ENCODE data around the gene PFDN2. TPM values are rescaled to one million over a fixed set of nuclear protein-coding genes. Genes with fewer than 3 reads are reported as not detected.

Gene PFDN2
- 45.1 and 49.0 TPM in 2 replicates for total RNA-seq

GRCh38 chr1:161117759-161118581, at the start of gene PFDN2, which contains the start of gene NIT1:
PFDN2 (minus strand) TSS chr1:161118037; CDS start chr1:161118026, 11 bp downstream.
NIT1 (plus strand) TSS chr1:161118105; CDS start chr1:161118177, 72 bp downstream.

DNA sequence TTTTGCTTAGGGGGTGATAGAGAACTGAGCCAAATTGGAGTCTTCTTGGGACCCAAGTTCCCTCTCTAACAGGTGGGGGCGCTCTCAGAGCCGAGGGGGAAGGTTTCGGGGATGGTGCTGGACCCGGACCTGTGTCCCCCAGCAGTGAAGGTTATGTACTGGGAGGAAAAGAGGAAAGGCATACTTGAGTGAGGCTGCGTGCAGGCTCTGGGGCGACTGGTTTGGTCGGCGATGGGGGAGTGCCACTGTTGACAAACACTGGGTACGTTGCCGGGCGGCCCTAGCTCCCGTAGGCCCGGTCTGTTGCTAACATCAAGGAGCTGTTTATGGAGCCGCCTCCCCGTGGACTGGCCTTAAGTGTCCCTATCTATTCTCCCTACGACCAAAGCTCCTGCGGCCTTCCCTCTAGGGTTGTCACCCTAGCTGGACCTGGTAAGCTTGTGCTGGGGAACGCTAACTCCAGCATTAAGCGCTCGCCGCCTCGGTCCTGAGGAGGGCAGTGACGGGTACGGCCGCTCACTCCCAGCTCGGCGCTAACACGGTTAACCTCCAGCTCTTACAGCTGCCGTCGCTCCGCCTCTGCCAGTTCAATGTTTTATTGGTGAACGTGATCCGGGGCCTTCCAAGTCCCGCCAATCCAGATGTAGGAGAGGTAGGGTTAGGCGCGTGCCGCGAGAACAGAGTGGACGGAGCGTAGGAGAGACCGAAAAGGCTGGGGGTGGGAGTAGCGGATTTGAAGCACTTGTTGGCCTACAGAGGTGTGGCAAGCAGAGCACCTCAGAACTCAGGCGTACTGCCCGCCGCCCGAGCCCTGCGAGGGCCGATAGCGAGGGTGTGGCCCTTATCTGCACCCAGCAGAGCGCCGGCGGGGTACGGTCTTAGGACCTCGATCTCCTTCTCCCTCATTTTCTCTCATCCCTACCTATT, 48.2 kb upstream of the PFDN2 start, which contains the start of gene PPOX:
TSS of gene PPOX (plus strand) at position 685 of the 927 bp plus-strand sequence. CDS start 422 bp downstream, outside the sequence.

GRCh38 chr1:161159087-161159912, 41.5 kb upstream of the PFDN2 start, which contains the start of gene USP21:
USP21 (plus strand) TSS chr1:161159500; CDS start chr1:161160641, 1,141 bp downstream.

DNA sequence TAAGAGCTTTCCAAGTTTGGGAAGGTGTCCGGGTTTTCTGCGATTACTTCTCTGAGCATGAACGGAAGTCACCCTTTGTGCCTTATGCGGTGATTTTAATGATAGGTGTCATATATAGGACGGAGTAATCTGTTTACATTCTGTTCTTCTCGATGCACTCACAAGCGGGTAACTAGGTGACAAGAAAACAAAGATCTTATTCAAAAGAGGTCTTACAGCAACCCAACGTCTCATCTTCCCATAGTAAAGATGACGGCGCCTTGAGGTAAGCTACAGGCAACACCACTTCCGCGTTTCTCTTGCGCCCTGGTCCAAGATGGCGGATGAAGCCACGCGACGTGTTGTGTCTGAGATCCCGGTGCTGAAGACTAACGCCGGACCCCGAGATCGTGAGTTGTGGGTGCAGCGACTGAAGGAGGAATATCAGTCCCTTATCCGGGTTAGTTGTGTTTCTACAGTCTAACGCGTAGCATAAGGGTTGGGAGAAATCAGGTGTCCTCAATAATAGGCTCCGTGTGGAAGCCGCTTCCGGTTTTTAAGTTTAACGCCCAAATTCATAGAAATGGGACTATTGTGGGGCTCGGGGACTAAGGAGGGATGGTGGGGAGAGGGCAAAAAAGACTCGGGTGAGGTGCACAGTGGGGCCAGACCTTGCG, 36.0 kb upstream of the PFDN2 start, which contains the start of gene UFC1:
TSS of gene UFC1 (plus strand) at position 297 of the 656 bp plus-strand sequence. CDS start at position 317, 20 bp downstream.

GRCh38 chr1:161132410-161133219, 14.8 kb upstream of the PFDN2 start, which contains the start of gene DEDD:
DEDD (minus strand) TSS chr1:161132667; CDS start chr1:161124462, 8,205 bp downstream.

GRCh38 chr1:161098210-161099068, 19.4 kb downstream of the PFDN2 start, which contains the start of gene KLHDC9:
KLHDC9 (plus strand) TSS chr1:161098361; CDS start chr1:161098536, 175 bp downstream.

GRCh38 chr1:161089251-161089924, 28.4 kb downstream of the PFDN2 start, which contains the start of gene NECTIN4:
NECTIN4 (minus strand) TSS chr1:161089558; CDS start chr1:161089296, 262 bp downstream.

GRCh38 chr1:161069731-161070270, 48.0 kb downstream of the PFDN2 start, which contains the start of gene ARHGAP30:
ARHGAP30 (minus strand) TSS chr1:161069891; CDS start chr1:161069624, 267 bp downstream.

Other genes starting within 250 kb of the PFDN2 start
- gene ITLN1, start 232.9 kb downstream of the PFDN2 start, total RNA-seq = not detected in 2 replicates
- not detected in 2 replicates for gene ITLN2, start 163.2 kb downstream of the PFDN2 start, total RNA-seq
- 21.2 and 23.2 TPM in 2 replicates for gene F11R, start 96.9 kb downstream of the PFDN2 start, total RNA-seq
- 10.7 and 17.8 TPM in 2 replicates for gene TSTD1, start 79.1 kb downstream of the PFDN2 start, total RNA-seq
- gene USF1, start 72.1 kb downstream of the PFDN2 start, total RNA-seq = 49.4 and 76.0 TPM in 2 replicates
- 0.05 TPM in 1 of 2 replicates, not detected in the other for gene ARHGAP30, start 48.1 kb downstream of the PFDN2 start, total RNA-seq
- 0.30 and 1.8 TPM in 2 replicates for gene NECTIN4, start 28.5 kb downstream of the PFDN2 start, total RNA-seq
- 1.2 and 1.5 TPM in 2 replicates for gene KLHDC9, start 19.7 kb downstream of the PFDN2 start, total RNA-seq
- 19.1 and 21.1 TPM in 2 replicates for gene NIT1, start 68 bp upstream of the PFDN2 start, total RNA-seq
- 18.1 and 29.1 TPM in 2 replicates for gene DEDD, start 14.6 kb upstream of the PFDN2 start, total RNA-seq
- 81.8 and 134 TPM in 2 replicates for gene UFC1, start 35.9 kb upstream of the PFDN2 start, total RNA-seq
- gene USP21, start 41.5 kb upstream of the PFDN2 start, total RNA-seq = 7.7 and 11.0 TPM in 2 replicates
- gene PPOX, start 48.4 kb upstream of the PFDN2 start, total RNA-seq = 9.2 and 9.7 TPM in 2 replicates
- gene B4GALT3, start 59.5 kb upstream of the PFDN2 start, total RNA-seq = 36.8 and 40.1 TPM in 2 replicates
- 14.3 and 20.3 TPM in 2 replicates for gene ADAMTS4, start 81.0 kb upstream of the PFDN2 start, total RNA-seq
- 145 and 146 TPM in 2 replicates for gene NDUFS2, start 84.3 kb upstream of the PFDN2 start, total RNA-seq
- 0.59 TPM in 1 of 2 replicates, not detected in the other for gene FCER1G, start 97.3 kb upstream of the PFDN2 start, total RNA-seq
- not detected in 2 replicates for gene APOA2, start 105.6 kb upstream of the PFDN2 start, total RNA-seq
- 8.0 and 9.0 TPM in 2 replicates for gene TOMM40L, start 108.0 kb upstream of the PFDN2 start, total RNA-seq
- not detected in 2 replicates for gene NR1I3, start 120.2 kb upstream of the PFDN2 start, total RNA-seq
- not detected in 2 replicates for gene PCP4L1, start 140.7 kb upstream of the PFDN2 start, total RNA-seq
- 0.88 and 0.89 TPM in 2 replicates for gene MPZ, start 191.9 kb upstream of the PFDN2 start, total RNA-seq
- 32.7 and 38.2 TPM in 2 replicates for gene SDHC, start 196.3 kb upstream of the PFDN2 start, total RNA-seq
- not detected in 2 replicates for gene CFAP126, start 249.8 kb upstream of the PFDN2 start, total RNA-seq